Activated CD4-positive, alpha-beta T cell treated with anti-CD3 and anti-CD28 coated beads, Interleukin-2, amount 50 U/mL, for 16 hours (primary cell): ENCODE results near the gene PAF1.

ENCODE experiments used
- DNase-seq: peaks from one replicate; pipeline ENCODE4 v3.0.0-alpha.2; 2020

Gene PAF1

GRCh38 chr19:39390751-39391437 lies at the start of gene PAF1, which contains the start of gene MED29:
TSS of gene PAF1 (minus strand) at chr19:39391106. CDS start at chr19:39390864, 242 bp downstream.
TSS of gene MED29 (plus strand) at chr19:39391378. CDS start at chr19:39391423, 45 bp downstream.
- peak; percentile 100 for DNase-seq

- DNase-seq = no peak
These were observed 47.5 kb upstream of the PAF1 start for GRCh38 chr19:39438270-39438934.

- no peak for DNase-seq
These were observed 45.4 kb upstream of the PAF1 start for GRCh38 chr19:39436350-39436716.

- DNase-seq = peak; percentile 99
These were observed 44.8 kb upstream of the PAF1 start, which contains the start of gene RPS16 for GRCh38 chr19:39435499-39436349. TSS of gene RPS16 (minus strand) at chr19:39435949. CDS start at chr19:39435895, 54 bp downstream.

DNA sequence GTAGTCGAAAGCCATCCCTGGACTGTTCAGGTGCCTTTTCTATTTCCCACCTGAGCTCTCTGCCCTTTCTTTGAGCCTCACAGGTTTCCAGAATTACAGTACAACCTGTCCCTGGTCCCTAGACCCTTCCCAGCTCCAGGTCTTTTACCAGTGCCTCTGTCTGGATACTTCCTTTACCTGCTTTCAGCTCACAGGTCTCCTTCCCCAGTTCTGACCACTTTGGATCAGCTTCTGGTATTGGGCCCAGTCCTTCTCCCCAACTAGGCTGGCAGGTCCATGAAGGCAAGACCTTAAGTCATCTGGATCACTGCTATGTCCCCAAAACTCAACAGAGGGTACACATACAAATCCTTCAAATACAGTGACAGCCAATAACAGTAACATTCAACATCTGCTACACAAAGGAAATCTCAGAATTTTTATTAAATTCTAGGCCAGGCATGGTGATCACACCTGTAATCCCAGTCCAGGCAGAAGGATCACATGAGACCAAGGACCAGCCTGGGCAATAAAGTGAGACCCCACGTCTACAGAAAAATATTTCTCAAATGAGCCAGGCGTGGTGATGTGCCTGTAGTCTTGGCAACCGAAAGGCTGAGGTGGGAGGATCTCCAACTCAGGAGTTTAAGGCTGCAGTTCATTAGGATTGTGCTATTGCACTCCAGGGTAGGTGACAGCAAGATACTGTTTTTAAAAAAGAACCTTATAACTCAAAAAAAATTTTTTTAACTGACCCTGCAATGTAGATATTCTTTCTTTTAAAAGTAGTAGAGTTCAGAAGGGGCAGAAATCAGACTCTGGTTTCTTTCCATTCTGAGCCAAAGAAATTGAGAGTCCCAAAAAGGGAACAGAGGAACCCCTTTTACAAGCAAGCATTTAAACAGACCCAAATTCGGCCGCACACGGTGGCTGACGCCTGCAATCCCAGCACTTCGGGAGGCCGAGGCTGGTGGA lies 43.5 kb upstream of the PAF1 start:
- DNase-seq = no peak

DNA sequence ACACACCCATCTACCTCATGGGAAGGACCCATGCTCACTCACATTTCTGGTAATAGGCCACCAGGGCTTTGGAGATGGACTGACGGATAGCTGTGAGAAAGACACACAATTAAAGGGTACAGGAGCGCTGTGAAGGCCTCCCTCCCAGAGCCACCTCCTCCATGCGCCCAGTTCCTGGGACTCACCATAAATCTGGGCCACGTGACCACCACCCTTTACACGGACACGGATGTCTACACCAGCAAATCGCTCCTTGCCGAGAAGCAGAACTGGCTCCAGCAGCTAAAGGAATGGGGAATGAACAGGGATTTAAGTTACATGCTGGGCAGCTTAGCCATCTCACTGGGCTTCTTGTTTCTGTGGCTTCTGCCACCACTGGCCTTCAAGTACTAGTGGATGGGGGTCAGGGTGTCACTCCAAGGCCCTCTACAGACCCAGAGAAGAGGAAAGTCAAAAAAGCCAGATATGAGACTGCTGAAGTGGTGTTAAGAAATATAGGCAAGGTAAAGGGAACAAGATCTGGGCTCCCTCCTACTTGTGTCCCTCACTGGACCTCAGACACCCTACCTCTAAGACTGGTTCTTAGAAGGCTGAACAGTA lies 42.7 kb upstream of the PAF1 start:
- no peak for DNase-seq

DNA sequence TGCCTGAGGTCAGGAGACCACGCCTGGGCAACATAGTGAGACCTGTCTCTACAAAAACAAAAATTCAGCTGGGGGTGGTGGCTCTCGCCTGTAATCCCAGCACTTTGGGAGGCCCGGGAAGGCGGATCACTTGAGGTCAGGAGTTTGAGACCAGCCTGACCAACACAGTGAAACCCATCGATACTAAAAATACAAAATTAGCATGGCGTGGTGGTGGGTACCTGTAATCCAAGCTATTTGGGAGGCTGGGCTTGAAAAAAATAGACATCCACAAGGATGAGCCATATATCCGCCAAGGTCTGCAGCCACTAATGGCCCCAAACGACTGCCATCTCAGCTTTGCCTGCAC lies 41.7 kb upstream of the PAF1 start:
- no peak for DNase-seq

GRCh38 chr19:39430675-39431593 lies 40.0 kb upstream of the PAF1 start:
- peak; percentile 92 for DNase-seq

DNA sequence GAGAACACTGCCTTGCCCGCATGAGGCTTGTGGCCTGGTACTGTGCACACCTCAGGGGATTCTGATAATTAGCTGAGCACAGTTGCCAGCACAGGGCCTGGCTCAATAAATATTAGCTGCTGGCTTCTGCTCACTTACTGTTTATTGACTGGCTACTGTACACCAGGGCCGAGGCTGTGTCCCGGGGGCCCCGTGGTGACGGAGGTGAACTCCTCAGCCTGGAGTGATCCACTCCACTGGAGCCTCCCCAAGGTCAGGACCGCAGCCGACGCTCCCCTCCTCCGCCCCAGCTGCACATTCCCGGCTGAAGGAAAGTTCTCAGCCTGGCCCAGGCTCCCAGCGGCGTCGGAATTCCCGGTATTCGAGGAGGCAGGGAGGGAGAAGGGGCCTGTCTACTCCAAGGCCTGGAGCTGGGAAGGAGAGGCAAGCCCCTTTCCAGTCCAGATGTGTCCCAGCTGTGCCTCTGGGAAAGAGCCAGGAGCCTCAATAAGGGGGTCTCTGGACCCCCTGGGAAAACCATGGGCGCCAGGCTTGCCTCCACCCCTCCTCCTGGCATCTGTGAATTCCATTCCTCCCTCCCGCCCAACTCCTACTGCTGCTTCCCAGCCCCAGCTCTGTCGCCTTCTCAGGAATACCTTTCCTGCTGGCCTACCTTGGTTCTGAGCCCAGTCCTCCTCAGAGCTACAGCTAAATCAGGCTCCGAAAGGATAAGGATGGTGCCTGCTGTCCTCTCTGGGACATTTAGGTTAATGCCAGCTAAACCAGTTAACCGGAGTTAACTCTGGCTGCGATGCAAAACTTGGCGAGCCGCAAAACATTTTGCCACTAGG lies 37.6 kb upstream of the PAF1 start:
- DNase-seq = no peak

GRCh38 chr19:39427707-39428106 lies 36.8 kb upstream of the PAF1 start:
- no peak for DNase-seq

DNA sequence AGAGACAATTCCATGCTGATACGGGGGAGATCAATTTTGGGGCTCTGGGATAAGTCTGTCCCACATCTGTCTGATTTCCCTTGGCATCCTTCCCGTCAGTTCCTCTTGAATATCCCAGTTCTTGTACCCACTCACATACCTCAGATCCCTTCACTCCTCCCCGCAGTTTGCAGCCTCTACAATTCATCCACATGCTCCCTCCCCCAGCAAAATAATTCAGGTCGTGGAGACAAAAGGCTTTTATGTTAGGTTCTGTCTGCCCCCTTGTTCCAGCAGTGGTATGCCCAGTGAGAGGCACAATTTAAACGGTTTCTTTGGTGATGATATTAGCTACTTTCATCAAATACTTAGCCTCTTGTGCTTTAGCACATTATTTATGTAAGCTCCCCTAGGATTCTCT lies 35.3 kb upstream of the PAF1 start:
- no peak for DNase-seq

DNA sequence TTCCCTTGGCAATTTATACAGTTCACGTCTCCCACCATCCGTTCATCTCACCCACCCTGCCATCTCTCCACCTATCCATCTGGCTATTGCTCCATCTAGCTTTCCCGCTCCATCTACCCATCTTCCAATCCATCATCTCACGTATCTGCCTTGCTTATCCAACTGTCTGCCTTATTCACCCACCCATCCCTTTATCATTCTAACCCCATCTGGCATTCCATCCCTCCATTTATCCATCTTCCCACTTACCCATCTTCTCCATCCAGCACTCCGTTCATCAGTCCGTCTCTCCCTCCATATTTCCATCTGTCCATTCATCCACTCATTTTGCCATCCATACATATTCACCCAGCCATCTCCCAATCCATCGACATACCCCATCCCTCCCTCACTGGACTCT lies 34.8 kb upstream of the PAF1 start:
- DNase-seq = no peak

GRCh38 chr19:39424934-39425333 lies 34.0 kb upstream of the PAF1 start:
- no peak for DNase-seq

- DNase-seq = no peak
These were observed 32.6 kb upstream of the PAF1 start for GRCh38 chr19:39423258-39424086.

DNA sequence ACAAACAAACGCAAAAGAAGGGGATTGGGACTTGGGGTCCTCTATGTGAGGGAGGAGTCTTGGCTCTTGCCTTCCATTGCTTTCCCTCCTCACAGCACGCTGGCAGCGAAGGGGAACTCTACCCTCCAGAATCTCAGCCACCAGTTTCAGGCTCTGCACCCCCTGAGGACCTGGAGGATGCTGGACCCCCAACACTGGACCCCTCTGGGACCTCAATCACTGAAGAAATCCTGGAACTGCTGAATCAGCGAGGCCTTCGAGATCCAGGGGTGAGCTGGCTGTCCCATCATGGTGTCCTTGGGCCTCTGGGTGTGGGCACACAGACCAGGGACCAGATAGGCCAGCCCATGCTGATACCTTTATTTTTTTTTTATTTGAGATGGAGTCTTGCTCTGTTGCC lies 31.1 kb upstream of the PAF1 start:
- DNase-seq = no peak

- DNase-seq = no peak
These were observed 29.9 kb upstream of the PAF1 start for GRCh38 chr19:39420769-39421168.

- DNase-seq = no peak
These were observed 28.1 kb upstream of the PAF1 start for GRCh38 chr19:39419003-39419402.

DNA sequence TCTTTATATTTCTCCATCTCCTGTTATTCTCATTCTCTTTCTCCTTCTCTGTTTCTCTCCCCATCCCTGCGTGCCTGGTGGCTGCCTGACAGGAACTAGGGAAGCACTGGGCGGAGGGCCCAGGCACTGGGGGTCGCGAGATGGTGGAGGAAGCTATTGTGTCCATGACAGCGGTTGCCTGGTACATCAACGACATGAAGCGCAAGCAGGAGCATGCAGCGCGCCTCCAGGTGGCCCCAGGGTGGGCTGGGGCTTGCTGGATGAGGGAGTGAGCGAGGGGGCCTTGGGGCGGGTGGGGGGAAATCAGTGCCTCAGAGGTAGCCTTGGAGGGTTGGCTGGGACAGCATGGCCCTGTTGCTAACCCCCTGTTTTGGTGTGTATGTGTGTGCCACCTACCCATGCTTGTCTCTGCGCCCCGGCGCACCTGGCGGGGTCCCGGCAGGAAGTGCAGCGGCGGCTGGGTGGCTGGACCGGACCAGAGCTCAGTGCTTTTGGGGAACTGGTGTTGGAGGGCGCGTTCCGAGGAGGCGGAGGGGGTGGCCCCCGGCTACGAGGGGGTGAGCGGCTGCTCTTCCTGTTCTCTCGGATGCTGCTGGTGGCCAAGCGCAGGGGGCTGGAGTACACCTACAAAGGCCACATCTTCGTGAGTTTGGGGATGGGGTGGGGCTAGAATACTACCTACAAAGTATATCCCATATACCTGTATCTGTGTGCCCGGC lies 26.7 kb upstream of the PAF1 start:
- no peak for DNase-seq
